OCI-LY7 (cell line): Measurements from ENCODE around the gene SCN1B.

Experiments
- EZH2phosphoT487 ChIP-seq: fragments of 200-600 bp; sonication (generic); IDR thresholded peaks from 2 replicates; pipeline ENCODE4 v1.6.1; 2018; ENCODE audit warnings: low read depth, borderline replicate concordance, mild to moderate bottlenecking, mixed run types, antibody characterized with exemption, low read length, moderate library complexity, mixed read lengths
- TF ChIP-seq, protein P1 (sequence below): fragments of 200-600 bp; sonication (generic); conservative IDR thresholded peaks from 2 replicates; pipeline ENCODE4 v1.5.1; 2014; ENCODE audit warnings: mild to moderate bottlenecking, antibody characterized with exemption, low read length, moderate library complexity, mixed read lengths

DNA sequence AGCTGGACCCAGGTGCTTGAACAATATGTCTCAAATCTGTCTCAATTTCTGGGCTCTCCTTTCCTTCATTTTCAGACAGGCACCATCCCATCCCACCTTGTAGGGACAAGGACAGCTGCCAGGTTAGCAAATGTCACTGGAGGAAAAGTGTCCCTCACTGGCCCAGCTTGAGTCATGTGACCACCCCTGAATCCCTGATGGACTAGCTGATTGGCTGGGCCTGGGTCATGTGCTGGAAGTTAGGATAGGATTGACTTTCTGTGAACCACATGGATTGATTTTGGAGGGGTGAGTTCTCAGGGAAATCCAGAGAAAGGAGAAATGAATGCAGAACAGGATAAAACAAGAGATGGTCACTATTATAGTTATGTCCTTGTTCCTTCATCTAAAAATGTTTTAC, 57.1 kb downstream of the SCN1B start:
- TF ChIP-seq, protein P1, sequence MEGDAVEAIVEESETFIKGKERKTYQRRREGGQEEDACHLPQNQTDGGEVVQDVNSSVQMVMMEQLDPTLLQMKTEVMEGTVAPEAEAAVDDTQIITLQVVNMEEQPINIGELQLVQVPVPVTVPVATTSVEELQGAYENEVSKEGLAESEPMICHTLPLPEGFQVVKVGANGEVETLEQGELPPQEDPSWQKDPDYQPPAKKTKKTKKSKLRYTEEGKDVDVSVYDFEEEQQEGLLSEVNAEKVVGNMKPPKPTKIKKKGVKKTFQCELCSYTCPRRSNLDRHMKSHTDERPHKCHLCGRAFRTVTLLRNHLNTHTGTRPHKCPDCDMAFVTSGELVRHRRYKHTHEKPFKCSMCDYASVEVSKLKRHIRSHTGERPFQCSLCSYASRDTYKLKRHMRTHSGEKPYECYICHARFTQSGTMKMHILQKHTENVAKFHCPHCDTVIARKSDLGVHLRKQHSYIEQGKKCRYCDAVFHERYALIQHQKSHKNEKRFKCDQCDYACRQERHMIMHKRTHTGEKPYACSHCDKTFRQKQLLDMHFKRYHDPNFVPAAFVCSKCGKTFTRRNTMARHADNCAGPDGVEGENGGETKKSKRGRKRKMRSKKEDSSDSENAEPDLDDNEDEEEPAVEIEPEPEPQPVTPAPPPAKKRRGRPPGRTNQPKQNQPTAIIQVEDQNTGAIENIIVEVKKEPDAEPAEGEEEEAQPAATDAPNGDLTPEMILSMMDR: no peak
- no peak for TF ChIP-seq EZH2phosphoT487
